Breast epithelium (tissue), 4 donors: Measurements from ENCODE around the gene DAB2IP. TPM values are rescaled to one million over a fixed set of nuclear protein-coding genes. Genes with fewer than 3 reads are reported as not detected.

ENCODE experiments used
- DNase-seq, 2 donors: peaks; one replicate each; pipeline ENCODE4 v3.0.0-alpha.2; 2019; ENCODE audit warnings: low spot score in 2 of 2
- H3K27ac ChIP-seq, 2 donors: fragments of 200-600 bp; sonication (generic) in 1 of 2; one replicate each; pipeline ENCODE4 v1.5.1; 2016 to 2019; ENCODE audit warnings: mild to moderate bottlenecking in 1 of 2
- H3K27me3 ChIP-seq, 2 donors: fragments of 200-600 bp; sonication (generic) in 1 of 2; one replicate each; pipeline versions ENCODE4 v1.5.1 to v1.6.0; 2017 to 2019; ENCODE audit warnings: control low read depth in 1 of 2, mild to moderate bottlenecking in 1 of 2
- H3K36me3 ChIP-seq: fragments of 200-600 bp; one replicate; pipeline ENCODE4 v1.5.1; 2019
- H3K4me1 ChIP-seq, 2 donors: fragments of 200-600 bp; sonication (generic); one replicate each; pipeline ENCODE4 v1.5.1; 2016 to 2019; ENCODE audit warnings: control low read depth in 1 of 2
- H3K4me3 ChIP-seq, 3 donors: fragments of 200-600 bp; sonication (generic); 1 replicate in 2 of 3; 2 replicates in 1 of 3; pipeline ENCODE4 v1.5.1; 2016 to 2019; ENCODE audit warnings: mild to moderate bottlenecking in 3 of 3, moderate library complexity in 2 of 3
- H3K9me3 ChIP-seq, 2 donors: fragments of 200-600 bp; sonication (generic) in 1 of 2; one replicate each; pipeline ENCODE4 v1.5.1; 2016 to 2019; ENCODE audit warnings: control low read depth in 1 of 2
- POLR2A ChIP-seq: fragments of 450-650 bp; IDR thresholded peaks from one replicate; pipeline ENCODE4 v1.6.1; 2016; ENCODE audit warnings: antibody characterized with exemption, mild to moderate bottlenecking, moderate library complexity
- POLR2AphosphoS5 ChIP-seq, 3 donors: sonication (generic); formaldehyde crosslinking; IDR thresholded peaks; one replicate each; pipeline ENCODE4 v1.6.1; 2017; ENCODE audit warnings: antibody characterized with exemption in 3 of 3
- intact Hi-C: fragments of 100-400 bp; cut with DNase I; formaldehyde crosslinking; loops from one replicate; pipeline ENCODE4 v1.15.1; 2023; ENCODE audit warnings: low total_unique reads
- total RNA-seq, 3 donors: library from RNA; depleted of rRNA; stranded (reverse); fragments of >200 nt; gene quantifications; one replicate each; pipeline ENCODE4 v1.1.0, GENCODE V29; 2016
- TF ChIP-seq, protein P1 (sequence below), 3 donors: fragments of 450-650 bp; IDR thresholded peaks; one replicate each; pipeline ENCODE4 v1.5.1; 2016 to 2017; ENCODE audit warnings: antibody characterized with exemption in 3 of 3, mild to moderate bottlenecking in 3 of 3, moderate library complexity in 3 of 3

DAB2IP gene
- total RNA-seq, 3 donors from 2014 or later, result 16.0 to 56.0 (median 55.8) TPM

DNA sequence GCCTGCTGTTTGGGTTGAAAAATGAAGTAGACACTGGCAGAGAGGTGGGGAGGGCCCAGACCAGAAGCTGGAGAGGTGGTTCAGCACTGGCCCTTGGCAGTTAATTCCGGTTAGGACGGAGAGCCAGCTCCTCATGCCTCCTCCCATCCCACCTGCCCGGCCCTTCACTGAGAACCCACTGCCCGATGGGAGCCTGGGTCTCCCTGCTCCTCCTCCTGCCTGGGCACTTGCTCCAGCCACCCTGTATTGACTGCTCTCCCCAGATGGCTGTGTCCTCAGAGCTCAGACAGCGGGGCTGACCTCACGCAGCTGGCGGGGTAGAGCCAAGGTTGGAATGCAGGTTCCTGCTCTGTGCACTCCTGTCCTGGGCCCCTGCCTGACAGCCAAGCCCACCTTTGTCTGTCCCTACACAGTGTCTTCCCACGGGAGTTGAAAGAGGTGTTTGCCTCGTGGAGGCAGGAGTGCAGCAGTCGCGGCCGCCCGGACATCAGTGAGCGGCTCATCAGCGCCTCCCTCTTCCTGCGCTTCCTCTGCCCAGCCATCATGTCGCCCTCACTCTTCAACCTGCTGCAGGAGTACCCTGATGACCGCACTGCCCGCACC is 114.7 kb downstream of the DAB2IP start:
- Histone ChIP-seq H3K4me3 (no peak overlapping the region), H3K27me3 (no peaks in the 10 kb centered on the region), H3K36me3 (no peaks in the 10 kb centered on the region), H3K9me3 (no peaks in the 10 kb centered on the region), H3K4me1 (peaks cover 10% of the 10 kb centered on the region in 2 donors), H3K27ac (peak overlapping the region; percentile 73 to 87)
- no peak for DNase-seq
- TF ChIP-seq, protein P1, sequence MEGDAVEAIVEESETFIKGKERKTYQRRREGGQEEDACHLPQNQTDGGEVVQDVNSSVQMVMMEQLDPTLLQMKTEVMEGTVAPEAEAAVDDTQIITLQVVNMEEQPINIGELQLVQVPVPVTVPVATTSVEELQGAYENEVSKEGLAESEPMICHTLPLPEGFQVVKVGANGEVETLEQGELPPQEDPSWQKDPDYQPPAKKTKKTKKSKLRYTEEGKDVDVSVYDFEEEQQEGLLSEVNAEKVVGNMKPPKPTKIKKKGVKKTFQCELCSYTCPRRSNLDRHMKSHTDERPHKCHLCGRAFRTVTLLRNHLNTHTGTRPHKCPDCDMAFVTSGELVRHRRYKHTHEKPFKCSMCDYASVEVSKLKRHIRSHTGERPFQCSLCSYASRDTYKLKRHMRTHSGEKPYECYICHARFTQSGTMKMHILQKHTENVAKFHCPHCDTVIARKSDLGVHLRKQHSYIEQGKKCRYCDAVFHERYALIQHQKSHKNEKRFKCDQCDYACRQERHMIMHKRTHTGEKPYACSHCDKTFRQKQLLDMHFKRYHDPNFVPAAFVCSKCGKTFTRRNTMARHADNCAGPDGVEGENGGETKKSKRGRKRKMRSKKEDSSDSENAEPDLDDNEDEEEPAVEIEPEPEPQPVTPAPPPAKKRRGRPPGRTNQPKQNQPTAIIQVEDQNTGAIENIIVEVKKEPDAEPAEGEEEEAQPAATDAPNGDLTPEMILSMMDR (IDR thresholded peaks at IDR 0.05), result no peak
- intact Hi-C loops, result no loop called here

DNA sequence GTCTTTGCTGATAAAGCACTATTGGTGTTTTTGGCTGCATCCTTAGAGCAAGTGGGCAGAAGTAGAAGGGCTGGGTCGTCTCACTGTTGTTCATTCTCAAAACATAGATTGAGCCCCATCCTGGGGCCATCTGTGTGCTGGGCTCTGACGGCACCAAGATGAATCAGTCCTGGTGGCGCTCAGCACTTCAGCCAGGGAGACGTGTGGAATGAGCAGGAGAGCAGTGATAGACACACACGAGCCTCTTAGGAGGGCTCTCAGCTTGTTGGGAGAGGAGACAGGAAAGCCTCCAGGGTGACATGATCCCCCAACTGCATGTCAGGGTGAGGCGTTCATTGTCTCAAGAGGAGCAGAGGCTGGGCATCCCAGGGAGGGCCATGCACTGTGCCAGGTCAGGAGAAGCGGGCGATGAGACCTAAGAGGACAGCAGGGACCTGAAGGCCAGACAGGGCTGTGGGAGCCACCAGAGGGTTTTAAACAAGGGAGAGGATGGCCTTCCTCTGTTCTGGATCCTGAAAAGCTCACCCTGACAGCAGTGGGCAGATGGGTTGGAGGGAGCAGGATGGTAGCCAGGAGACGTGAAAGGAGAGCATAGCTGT is 115.8 kb downstream of the DAB2IP start:
- Histone ChIP-seq H3K4me1 (peaks cover 10% of the 10 kb centered on the region in 2 donors), H3K9me3 (no peaks in the 10 kb centered on the region), H3K27me3 (no peaks in the 10 kb centered on the region), H3K4me3 (no peak overlapping the region), H3K27ac (no peak overlapping the region), H3K36me3 (no peaks in the 10 kb centered on the region)
- TF ChIP-seq POLR2A (no peak), POLR2AphosphoS5 (IDR thresholded peaks at IDR 0.05) (no peak)
- TF ChIP-seq, protein P1 (IDR thresholded peaks at IDR 0.05), result no peak
- DNase-seq, result no peak
- intact Hi-C loops, result no loop called here

DNA sequence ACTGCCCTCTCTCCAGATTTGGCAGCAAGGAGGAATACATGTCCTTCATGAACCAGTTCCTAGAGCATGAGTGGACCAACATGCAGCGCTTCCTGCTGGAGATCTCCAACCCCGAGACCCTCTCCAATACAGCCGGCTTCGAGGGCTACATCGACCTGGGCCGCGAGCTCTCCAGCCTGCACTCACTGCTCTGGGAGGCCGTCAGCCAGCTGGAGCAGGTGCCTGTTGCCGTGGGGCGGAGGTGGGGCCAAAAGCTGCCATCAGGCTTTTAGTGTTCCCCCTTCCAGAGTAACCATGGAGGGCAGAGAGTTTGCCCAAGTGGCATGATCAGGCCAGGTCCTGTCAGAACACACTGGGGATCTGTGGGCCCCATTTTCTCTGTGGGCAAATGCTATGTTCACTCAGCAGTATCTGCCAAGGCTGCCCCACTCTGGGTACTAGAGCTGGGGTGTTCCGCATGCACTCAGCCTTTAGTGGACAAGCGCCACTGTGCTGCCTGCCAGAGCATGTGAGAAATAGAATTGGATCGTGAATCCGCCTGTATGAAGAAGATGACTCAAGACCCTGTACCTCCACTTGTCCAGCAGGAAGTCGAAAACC is 117.1 kb downstream of the DAB2IP start:
- Histone ChIP-seq H3K27me3 (no peaks in the 10 kb centered on the region), H3K4me1 (peaks cover 10% of the 10 kb centered on the region in 2 donors), H3K27ac (no peak overlapping the region), H3K9me3 (no peaks in the 10 kb centered on the region), H3K36me3 (no peaks in the 10 kb centered on the region), H3K4me3 (no peak overlapping the region)
- no peak for TF ChIP-seq POLR2AphosphoS5 (IDR thresholded peaks at IDR 0.05)
- TF ChIP-seq, protein P1 (IDR thresholded peaks at IDR 0.05), result no peak
- TF ChIP-seq POLR2A, result no peak
- no peak for DNase-seq
- intact Hi-C loops, result no loop called here

DNA sequence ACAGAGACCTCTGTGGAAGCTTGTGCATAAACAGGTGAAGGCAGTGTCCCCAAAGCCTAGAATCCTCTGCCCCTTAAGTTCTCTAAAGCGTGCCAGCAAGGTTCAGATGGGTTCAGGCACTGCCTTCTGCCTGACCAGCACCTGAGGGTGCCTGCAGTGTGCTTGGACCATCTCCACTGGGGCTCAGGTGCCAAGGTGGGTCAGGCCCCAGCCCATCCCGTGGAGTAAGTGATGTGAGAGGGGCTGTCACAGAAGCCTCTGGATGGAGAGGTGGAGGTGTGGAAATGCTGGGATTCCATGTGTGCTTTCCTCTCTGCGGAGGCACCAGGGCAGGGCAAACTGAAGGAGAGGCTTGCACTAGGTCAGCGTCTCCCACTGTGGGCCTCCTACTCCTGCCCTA is 118.5 kb downstream of the DAB2IP start:
- TF ChIP-seq POLR2AphosphoS5 (IDR thresholded peaks at IDR 0.05) (no peak), POLR2A (no peak)
- TF ChIP-seq, protein P1 (IDR thresholded peaks at IDR 0.05), result no peak
- no peak for DNase-seq
- Histone ChIP-seq H3K4me1 (peaks cover 5 to 6% of the 10 kb centered on the region in 2 donors), H3K36me3 (peaks cover 7% of the 10 kb centered on the region), H3K27me3 (no peaks in the 10 kb centered on the region), H3K4me3 (no peak overlapping the region), H3K9me3 (no peaks in the 10 kb centered on the region), H3K27ac (no peak overlapping the region)
- intact Hi-C loops, result no loop called here
